CD4-positive, alpha-beta T cell (primary cell): ENCODE data around the gene GABRD. TPM values are rescaled to one million over a fixed set of nuclear protein-coding genes. Genes with fewer than 3 reads are reported as not detected.

ENCODE experiments used
- ATAC-seq: fragments of 200-7000 bp; cut with Tn5 transposase; one replicate; pipeline ENCODE4 v1.10.0; 2022; ENCODE audit warnings: mild to moderate bottlenecking; ENCODE audit not compliant: poor library complexity
- CTCF ChIA-PET: fragments of 350-600 bp; sonication (Branson Sonifier 250); formaldehyde crosslinking; loops from one replicate; lab custom pipeline; 2021; ENCODE audit warnings: antibody characterized with exemption, inconsistent platforms; lab: Charles Lee
- POLR2A ChIA-PET: fragments of 350-600 bp; sonication (Branson Sonifier 250); formaldehyde crosslinking; loops from one replicate; lab custom pipeline; 2021; ENCODE audit warnings: antibody characterized with exemption, inconsistent platforms; lab: Charles Lee
- DNase-seq, 14 experiments: peaks; one replicate each; pipeline ENCODE4 v3.0.0-alpha.2; 2013 to 2020; ENCODE audit warnings: mixed read lengths in 2 of 14
- H3K27ac ChIP-seq, 2 donors: one replicate each; pipeline versions ENCODE4 v1.5.1 to v1.7.0; 2013; ENCODE audit warnings: low read length in 2 of 2, low read depth in 1 of 2, mild to moderate bottlenecking in 1 of 2
- H3K27me3 ChIP-seq, 2 experiments: 1 replicate in 1 of 2; 2 replicates in 1 of 2; pipeline versions ENCODE4 v1.6.1 to v1.7.0; 2013; ENCODE audit warnings: low read length in 2 of 2, control low read depth in 1 of 2, mild to moderate bottlenecking in 1 of 2, moderate library complexity in 1 of 2; ENCODE audit not compliant: insufficient read depth in 2 of 2, control insufficient read depth in 1 of 2
- H3K36me3 ChIP-seq: one replicate; pipeline ENCODE4 v1.6.1; 2013; ENCODE audit warnings: low read length, control low read depth; ENCODE audit not compliant: insufficient read depth
- H3K4me1 ChIP-seq: one replicate; pipeline ENCODE4 v1.6.1; 2013; ENCODE audit warnings: low read length, control low read depth; ENCODE audit not compliant: insufficient read depth
- H3K4me3 ChIP-seq: one replicate; pipeline ENCODE4 v1.5.1; 2013; ENCODE audit warnings: mild to moderate bottlenecking, low read length, moderate library complexity
- H3K9me3 ChIP-seq, 2 experiments: 1 replicate in 1 of 2; 2 replicates in 1 of 2; pipeline versions ENCODE4 v1.6.1 to v1.7.0; 2013; ENCODE audit warnings: low read length in 2 of 2, mild to moderate bottlenecking in 2 of 2, control low read depth in 1 of 2, moderate library complexity in 1 of 2; ENCODE audit not compliant: control insufficient read depth in 1 of 2, insufficient read depth in 1 of 2
- H3K27ac Mint-ChIP-seq: one replicate; pipeline ENCODE4 v1.8.0; 2020; ENCODE audit warnings: mixed read lengths
- H3K27me3 Mint-ChIP-seq: one replicate; pipeline ENCODE4 v1.8.0; 2021; ENCODE audit warnings: mixed read lengths
- H3K36me3 Mint-ChIP-seq: one replicate; pipeline ENCODE4 v1.8.0; 2021; ENCODE audit warnings: low read depth, mixed read lengths
- H3K4me1 Mint-ChIP-seq: one replicate; pipeline ENCODE4 v1.8.0; 2021; ENCODE audit warnings: low read depth, mixed read lengths
- H3K4me3 Mint-ChIP-seq: one replicate; pipeline ENCODE4 v1.8.0; 2020; ENCODE audit warnings: mild to moderate bottlenecking, mixed read lengths
- H3K9me3 Mint-ChIP-seq: one replicate; pipeline ENCODE4 v1.8.0; 2020; ENCODE audit warnings: mixed read lengths
- intact Hi-C, 2 experiments: fragments of 100-400 bp; cut with DNase I in 1 of 2; cut with micrococcal nuclease in 1 of 2; formaldehyde crosslinking; loops; one replicate each; pipeline versions ENCODE4 v1.15.1 to v1.9.0; 2023 to 2025; cut with DNase I, micrococcal nuclease
- total RNA-seq, 174 experiments: library from RNA in 2 of 174; stranded (reverse) in 2 of 174; gene quantifications; one replicate each; pipeline ENCODE4 v1.2.3 and lab custom pipeline; 2021 to 2026
- TF ChIP-seq, protein P1 (sequence below): fragments of 200-600 bp; IDR thresholded peaks from one replicate; pipeline ENCODE4 v1.8.0; 2022; ENCODE audit warnings: antibody characterized with exemption, mild to moderate bottlenecking

GABRD gene
- total RNA-seq, 2 experiments from 2014 or later, result 0.38 to 0.42 TPM

- H3K36me3 ChIP-seq, result peaks cover 15% of the 10 kb centered on the region
- H3K27me3 ChIP-seq, result no peaks in the 10 kb centered on the region
- Mint-ChIP-seq H3K9me3 (no peaks in the 10 kb centered on the region), H3K27ac (no peak overlapping the region), H3K4me3 (no peak overlapping the region), H3K36me3 (peaks cover 45% of the 10 kb centered on the region), H3K4me1 (peaks cover 7% of the 10 kb centered on the region), H3K27me3 (no peaks in the 10 kb centered on the region)
- ATAC-seq (no peak), DNase-seq (no peak)
- POLR2A ChIA-PET, result no interaction called here
- TF ChIP-seq, protein P1, sequence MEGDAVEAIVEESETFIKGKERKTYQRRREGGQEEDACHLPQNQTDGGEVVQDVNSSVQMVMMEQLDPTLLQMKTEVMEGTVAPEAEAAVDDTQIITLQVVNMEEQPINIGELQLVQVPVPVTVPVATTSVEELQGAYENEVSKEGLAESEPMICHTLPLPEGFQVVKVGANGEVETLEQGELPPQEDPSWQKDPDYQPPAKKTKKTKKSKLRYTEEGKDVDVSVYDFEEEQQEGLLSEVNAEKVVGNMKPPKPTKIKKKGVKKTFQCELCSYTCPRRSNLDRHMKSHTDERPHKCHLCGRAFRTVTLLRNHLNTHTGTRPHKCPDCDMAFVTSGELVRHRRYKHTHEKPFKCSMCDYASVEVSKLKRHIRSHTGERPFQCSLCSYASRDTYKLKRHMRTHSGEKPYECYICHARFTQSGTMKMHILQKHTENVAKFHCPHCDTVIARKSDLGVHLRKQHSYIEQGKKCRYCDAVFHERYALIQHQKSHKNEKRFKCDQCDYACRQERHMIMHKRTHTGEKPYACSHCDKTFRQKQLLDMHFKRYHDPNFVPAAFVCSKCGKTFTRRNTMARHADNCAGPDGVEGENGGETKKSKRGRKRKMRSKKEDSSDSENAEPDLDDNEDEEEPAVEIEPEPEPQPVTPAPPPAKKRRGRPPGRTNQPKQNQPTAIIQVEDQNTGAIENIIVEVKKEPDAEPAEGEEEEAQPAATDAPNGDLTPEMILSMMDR, result no peak
- intact Hi-C loops, result no loop called here
- H3K27ac ChIP-seq, result no peak overlapping the region
- no peak overlapping the region for H3K4me3 ChIP-seq
- CTCF ChIA-PET, result no interaction called here
- H3K9me3 ChIP-seq, result peaks cover 0 to 13% of the 10 kb centered on the region in 2 experiments
- peaks cover 6% of the 10 kb centered on the region for H3K4me1 ChIP-seq
Measured at GRCh38 chr1:2070016-2070415, 50.9 kb downstream of the GABRD start.

DNA sequence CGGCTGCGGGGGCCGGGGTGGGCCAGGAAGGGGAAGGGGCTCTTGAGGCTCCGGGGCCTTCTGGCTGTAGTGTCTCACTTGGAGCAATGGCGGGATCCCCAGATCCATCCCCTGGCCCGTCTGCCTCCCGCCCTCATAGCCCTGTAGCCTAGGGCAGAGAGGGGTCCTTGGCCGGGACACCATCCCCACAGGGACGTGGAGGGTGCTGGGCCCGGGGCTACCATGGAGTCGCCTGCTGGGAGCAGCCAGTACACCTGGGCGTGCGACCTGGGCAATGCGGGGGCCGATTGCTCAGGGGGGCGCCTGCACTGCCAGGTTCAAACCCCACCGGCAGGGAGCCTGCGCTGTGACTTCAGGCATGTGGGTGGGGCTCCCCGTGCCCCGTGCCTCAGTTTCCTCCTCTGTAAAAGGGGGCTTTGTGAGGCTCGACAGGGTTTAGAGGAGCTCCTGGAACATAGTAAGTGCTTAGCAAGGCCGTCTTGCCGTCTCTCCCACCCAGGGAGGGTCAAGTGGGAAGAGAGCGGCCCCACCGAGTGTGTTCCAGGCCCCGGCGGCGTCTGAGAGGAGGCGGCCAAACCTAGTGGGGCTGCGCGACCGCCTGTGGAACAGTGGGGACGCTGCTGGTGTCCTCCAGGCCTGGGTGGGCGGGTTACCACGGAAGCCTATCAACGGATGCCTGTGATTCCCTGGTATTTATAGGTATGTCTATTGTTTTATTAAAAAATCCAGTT, 51.8 kb downstream of the GABRD start:
- Histone ChIP-seq H3K27me3 (no peaks in the 10 kb centered on the region), H3K4me1 (peaks cover 6% of the 10 kb centered on the region), H3K9me3 (peaks cover 0 to 18% of the 10 kb centered on the region in 2 experiments), H3K27ac (no peak overlapping the region), H3K4me3 (no peak overlapping the region), H3K36me3 (peaks cover 14% of the 10 kb centered on the region)
- H3K4me3 Mint-ChIP-seq, result no peak overlapping the region
- H3K27me3 Mint-ChIP-seq, result no peaks in the 10 kb centered on the region
- no peak for ATAC-seq
- intact Hi-C loops, result no loop called here
- POLR2A ChIA-PET, result no interaction called here
- no peak for DNase-seq
- peaks cover 37% of the 10 kb centered on the region for H3K36me3 Mint-ChIP-seq
- no peaks in the 10 kb centered on the region for H3K9me3 Mint-ChIP-seq
- TF ChIP-seq, protein P1, result no peak
- H3K27ac Mint-ChIP-seq, result no peak overlapping the region
- CTCF ChIA-PET, result interaction anchor here (0.6 kb wide), 1 partner anchor 15 kb away, joined by 4 read pairs; no protein-coding TSS in a partner anchor
- H3K4me1 Mint-ChIP-seq, result peaks cover 7% of the 10 kb centered on the region

- no peak for DNase-seq
- Mint-ChIP-seq H3K9me3 (no peaks in the 10 kb centered on the region), H3K4me1 (peaks cover under 1% of the 10 kb centered on the region), H3K27me3 (no peaks in the 10 kb centered on the region), H3K27ac (no peak overlapping the region), H3K36me3 (peaks cover 33% of the 10 kb centered on the region), H3K4me3 (no peak overlapping the region)
- H3K4me3 ChIP-seq, result no peak overlapping the region
- CTCF ChIA-PET, result no interaction called here
- H3K36me3 ChIP-seq, result peaks cover 14% of the 10 kb centered on the region
- peaks cover 2 to 31% of the 10 kb centered on the region in 2 experiments for H3K9me3 ChIP-seq
- TF ChIP-seq, protein P1, result no peak
- H3K27me3 ChIP-seq, result no peaks in the 10 kb centered on the region
- peaks cover 6% of the 10 kb centered on the region for H3K4me1 ChIP-seq
- H3K27ac ChIP-seq, result no peak overlapping the region
- intact Hi-C loops, result no loop called here
- ATAC-seq, result no peak
- POLR2A ChIA-PET, result no interaction called here
Measured at GRCh38 chr1:2072109-2072806, 53.1 kb downstream of the GABRD start.
